ENCODE data around the gene ALDH1A1.

Gene ALDH1A1

GRCh38 chr9:72937545-72937944, 15.3 kb downstream of the ALDH1A1 start:
- DNase-seq: no peak

GRCh38 chr9:72936679-72937078, 16.2 kb downstream of the ALDH1A1 start:
- DNase-seq: no peak

DNA sequence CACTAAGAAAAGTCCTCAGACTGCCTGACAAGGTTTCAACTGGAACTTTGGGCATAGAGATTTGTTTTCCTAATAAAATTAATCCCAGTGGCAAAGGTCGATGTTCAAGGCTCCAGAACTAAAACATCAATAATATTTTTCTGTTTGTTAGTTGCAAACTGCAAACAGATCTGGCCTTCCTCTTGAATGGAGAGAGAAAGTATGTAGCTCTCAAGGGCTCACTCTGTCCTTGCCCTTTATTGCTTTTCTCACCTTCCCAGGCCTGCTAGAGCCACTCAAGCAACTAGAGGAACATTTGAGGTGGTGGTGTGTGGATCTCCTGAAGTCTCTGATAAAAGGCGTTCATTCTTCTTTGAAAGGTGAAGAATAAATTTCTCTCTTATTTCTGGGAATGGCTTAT, 16.6 kb downstream of the ALDH1A1 start:
- DNase-seq: no peak

GRCh38 chr9:72935595-72935994, 17.3 kb downstream of the ALDH1A1 start:
- DNase-seq: no peak

DNA sequence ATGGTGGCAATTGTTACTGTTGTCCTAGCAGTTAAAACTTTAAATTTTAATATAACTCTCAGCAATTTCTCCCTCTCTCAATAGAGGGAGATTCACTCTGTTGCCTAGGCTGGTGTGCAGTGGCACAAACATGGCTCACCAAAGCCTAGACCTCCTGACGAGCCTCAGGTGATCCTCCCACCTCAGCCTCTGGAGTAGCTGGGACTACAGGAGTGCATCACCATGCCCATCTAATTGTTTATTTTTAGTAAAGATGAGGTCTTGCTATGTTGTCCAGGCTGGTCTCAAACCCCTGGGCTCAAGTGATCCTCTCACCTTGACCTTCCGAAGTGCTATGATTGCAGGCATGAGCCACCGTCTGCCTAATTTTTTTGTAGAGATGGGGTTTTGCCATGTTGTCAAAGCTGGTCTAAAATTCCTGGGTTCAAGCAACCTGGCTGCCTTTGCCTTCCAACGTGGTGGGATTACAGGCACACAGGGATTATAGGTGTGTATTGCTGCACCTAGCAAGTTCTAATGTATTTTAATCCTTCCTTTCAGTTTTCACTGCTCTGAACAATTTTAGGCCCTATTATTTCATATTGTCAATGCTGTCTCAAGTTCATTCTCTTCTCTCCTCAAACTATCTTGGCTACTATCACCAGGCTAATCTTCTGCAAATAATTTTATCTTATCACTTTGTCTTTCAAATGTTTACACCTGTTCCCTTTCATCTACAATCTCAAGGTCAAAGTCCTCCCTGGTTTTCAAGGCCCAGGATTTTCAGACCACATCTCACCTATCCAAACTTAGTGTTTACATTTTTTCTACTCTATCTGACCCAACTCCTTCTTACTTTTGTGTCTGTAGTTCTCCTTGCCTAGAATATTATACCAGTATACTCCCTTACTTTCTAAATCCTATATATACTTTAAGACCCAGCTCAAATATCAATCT, 18.9 kb downstream of the ALDH1A1 start:
- DNase-seq: no peak

DNA sequence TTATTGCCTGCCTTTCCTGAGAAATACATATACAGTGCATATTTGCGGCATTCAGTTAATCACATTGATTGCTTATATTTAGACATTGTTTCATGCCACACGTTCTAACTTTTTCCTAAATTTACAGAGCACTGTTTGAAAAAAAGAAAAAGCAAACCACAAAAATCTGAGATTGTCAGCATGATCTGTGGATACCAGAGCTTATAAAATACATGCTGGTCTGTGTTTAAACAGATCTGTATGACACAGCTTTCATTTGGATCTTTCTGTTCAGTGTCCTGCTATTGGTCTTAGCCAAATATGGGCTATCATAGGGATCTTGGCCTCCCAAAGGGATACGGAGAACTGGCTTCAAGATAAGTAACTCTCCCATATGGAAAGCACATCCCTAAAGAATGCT, 20.2 kb downstream of the ALDH1A1 start:
- no peak for DNase-seq

GRCh38 chr9:72931897-72932296, 21.0 kb downstream of the ALDH1A1 start:
- no peak for DNase-seq

- no peak for DNase-seq
These were observed 21.4 kb downstream of the ALDH1A1 start for GRCh38 chr9:72931437-72931836.

GRCh38 chr9:72930828-72931227, 22.0 kb downstream of the ALDH1A1 start:
- no peak for DNase-seq

- no peak for DNase-seq
These were observed 23.3 kb downstream of the ALDH1A1 start for GRCh38 chr9:72929542-72929941.

DNA sequence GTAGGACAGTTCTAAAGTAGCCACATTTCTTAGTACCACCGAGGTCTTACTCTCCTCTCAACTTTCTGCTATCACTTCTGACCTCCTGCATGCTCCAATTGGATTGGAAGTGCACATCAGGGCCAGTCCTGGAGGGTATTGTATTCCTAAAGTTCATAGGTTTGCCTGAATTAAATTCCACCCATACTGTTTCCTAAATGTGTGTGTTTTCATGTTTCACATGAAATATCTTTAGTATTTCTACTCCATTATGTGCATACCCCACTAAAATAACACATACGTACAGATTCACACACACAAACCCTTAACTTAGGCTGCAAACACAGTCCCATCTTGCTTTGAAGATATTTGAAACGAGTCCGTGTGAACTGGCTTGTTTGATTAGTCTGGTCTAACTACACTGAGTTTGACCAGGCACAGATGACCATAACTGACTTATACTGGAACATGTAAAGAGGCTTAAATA, 24.8 kb downstream of the ALDH1A1 start:
- DNase-seq: no peak

GRCh38 chr9:72926506-72926905, 26.3 kb downstream of the ALDH1A1 start:
- no peak for DNase-seq

DNA sequence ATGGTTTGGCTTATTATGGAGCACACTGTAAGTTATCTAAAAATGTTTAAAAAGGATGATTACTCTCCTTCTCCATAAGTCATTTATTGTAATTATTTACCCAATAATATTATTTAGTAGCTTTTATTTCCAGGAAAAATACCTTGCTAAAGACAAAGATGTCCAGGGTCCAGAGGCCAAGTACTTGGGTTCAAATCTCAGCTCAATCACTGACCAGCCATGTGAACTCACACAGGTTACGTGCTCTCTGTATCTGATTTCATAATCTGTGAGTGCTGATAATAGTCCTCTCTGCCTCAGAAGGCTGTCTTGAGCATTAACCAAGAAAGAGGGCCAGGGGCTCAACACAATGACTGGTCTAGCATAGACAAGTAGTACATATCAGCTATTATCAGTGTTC, 27.0 kb downstream of the ALDH1A1 start:
- DNase-seq: no peak

DNA sequence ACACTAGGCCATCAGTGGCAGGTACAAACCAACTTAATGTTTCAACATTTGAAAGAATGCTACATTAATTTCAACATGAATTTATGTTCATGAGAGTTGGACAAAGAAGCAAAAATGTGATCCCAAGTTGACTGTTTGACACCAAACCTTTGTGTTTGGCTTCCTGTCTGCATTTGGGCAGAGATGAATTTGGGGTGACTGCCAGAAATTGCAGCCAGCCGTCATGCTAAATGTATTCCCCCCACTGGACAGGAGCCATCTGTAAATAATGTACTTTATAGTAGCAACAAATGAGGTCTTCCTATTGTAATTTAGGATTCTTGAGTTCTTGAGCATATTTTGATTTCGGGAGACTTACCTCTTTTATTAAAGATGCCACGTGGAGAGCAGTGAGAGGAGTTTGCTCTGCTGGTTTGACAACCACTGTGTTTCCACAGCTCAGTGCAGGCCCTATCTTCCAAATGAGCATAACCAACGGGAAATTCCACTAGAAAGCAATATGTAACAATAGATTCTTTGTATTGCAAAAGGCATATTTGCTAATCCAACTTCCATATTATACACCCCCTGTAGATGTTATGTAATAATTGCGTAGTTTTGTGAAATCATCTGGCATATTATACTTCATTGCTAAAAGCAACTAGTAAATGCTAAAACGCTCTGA, 27.6 kb downstream of the ALDH1A1 start:
- DNase-seq: peak; percentile 96 to 98

DNA sequence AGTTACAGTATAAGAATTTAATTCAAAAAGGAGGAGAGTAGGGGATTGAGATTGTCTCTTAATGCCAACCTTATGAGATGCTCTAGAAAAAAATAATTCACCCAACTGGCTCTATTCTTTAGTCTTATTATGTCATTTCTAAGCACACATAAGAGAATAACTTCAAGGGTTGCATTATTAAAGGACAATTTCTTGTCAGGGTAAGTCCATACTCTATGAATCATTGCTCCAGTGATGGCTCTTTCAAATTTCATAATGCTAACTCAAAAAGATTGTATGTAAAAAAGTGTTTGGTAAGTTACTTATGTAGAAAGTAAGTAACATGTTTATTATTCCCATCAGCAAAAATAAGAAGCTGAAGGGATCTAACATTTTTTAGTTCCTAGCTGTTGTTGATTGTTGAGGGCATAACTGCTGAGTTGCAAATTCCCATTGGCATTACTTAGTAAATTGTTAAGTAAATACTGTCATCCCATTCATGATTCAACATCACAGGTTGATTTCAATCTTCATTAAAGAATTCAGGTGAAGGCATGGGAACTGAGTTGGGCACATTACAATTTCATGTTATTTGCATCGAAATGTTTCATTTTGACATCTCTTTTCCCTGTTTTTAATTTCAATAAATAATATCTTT, 28.6 kb downstream of the ALDH1A1 start:
- peak; percentile 60 to 75 for DNase-seq

GRCh38 chr9:72923077-72923476, 29.8 kb downstream of the ALDH1A1 start:
- no peak for DNase-seq

DNA sequence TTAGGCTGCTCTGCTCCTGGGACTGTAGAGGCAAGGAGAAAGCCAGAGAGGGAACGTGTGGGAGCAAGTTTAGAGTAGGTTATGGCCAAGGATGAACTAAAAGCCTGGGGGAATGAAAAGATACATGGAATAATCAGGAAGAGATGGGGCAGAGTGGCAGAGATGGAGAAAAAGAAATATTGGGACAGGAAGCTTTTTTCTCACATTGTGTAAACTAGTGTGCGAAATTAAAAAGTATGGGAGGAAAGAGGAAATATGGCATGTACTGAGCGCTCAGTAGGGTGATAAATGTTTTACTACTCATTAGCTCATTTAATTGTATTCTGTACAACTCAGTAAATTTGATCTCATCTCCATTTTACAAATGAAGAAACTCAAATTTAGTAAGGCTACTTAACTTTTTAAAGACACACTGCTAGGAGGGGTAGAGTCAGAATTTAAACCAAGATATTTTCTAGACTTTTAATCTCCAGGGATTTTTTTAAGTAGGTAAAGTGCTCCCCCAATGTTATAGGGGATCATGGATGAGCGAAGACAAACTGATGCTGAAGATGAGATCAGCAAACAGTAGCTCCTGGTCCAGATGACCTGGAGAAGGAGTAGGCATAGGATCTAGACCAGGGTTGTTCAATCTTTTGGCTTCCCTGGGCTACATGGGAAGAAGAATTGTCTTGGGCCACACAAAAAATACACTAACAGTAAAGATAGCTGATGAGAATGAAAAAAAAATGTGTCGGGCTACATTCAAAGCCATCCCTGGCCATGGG, 30.8 kb downstream of the ALDH1A1 start:
- DNase-seq: no peak

DNA sequence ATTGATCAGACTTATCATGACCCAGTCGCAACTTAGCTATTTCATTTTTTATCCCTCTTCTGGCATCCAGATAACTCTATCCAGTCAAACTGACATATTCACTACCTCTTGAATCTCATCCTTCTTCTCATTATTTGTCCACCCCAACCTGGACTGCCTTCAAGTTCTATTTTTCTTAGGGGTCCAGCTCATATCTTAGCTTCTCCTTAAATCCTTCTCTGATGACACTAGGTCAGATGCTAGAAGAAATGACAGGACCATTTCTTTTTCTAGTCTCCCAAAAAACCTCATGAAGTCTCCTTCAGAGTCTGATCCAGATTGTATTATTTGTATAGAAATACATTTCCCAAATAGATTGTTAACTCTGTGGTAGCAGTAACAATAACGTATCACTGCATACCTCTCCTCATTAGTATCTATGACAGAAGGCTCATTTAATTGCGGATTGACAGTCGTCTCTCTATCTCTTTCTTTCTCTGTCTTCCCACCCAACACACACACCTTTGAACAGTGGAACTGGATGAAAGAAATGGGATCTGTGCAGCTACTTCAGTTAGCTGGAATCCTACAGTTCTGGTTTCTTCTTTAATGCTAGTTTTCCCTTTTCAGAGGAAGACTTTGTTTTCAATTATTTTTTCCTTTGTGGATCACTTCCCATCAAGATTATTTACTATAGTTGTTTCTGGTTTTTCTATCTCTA, 33.5 kb downstream of the ALDH1A1 start:
- no peak for DNase-seq

- DNase-seq: no peak
These were observed 34.9 kb downstream of the ALDH1A1 start for GRCh38 chr9:72917892-72918509.

DNA sequence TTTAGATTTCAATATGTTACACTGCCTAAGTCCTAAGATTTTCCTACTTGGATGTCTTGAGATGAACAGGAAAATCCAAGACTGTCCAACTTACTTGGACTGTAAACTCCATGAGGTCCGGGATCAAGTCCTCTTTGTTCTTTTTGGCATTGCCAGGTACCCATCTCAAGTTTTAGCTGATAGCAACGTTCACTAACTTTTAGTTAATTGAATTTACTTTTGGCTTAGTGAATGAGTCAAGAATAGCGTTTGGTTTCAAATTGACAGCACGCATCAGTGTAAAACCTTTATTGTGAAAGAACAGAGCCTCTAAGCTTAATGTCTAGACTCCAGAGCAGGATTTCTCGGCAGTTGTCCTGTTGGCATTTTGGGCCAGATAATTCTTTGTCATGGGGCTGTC, 37.2 kb downstream of the ALDH1A1 start:
- DNase-seq: no peak

GRCh38 chr9:72914750-72915149, 38.1 kb downstream of the ALDH1A1 start:
- DNase-seq: no peak

All from inflammatory macrophage treated with lipopolysaccharide for 1 hour (primary cell).